GM20000 (cell line): ENCODE results near the gene MED12L.
A peak's percentile ranks its signal among the peaks of the same experiment; 100 is the strongest.

ENCODE experiments used
- DNase-seq: peaks from one replicate; pipeline ENCODE4 v3.0.0; 2012; ENCODE audit warnings: low spot score
- CTCF ChIP-seq: IDR thresholded peaks from 2 replicates; pipeline ENCODE4 v1.5.1; 2012; ENCODE audit warnings: mild to moderate bottlenecking, control low read depth; ENCODE audit errors: extremely low read depth, missing control alignments

The MED12L gene

GRCh38 chr3:151462991-151463390 lies 377.5 kb downstream of the MED12L start:
- no peak for DNase-seq
- no peak for TF ChIP-seq CTCF

- TF ChIP-seq CTCF = no peak
- no peak for DNase-seq
These were observed 381.6 kb downstream of the MED12L start for GRCh38 chr3:151467069-151467468.

GRCh38 chr3:151468284-151468917 lies 382.9 kb downstream of the MED12L start:
- peak; percentile 66 for DNase-seq

GRCh38 chr3:151476344-151477018 lies 391.0 kb downstream of the MED12L start:
- DNase-seq = no peak
- no peak for TF ChIP-seq CTCF

More at GRCh38 chr3:151468284-151468917, 382.9 kb downstream of the MED12L start:
- peak; percentile 80 for TF ChIP-seq CTCF

GRCh38 chr3:151477591-151478334 lies 392.3 kb downstream of the MED12L start:
- TF ChIP-seq CTCF = no peak
- no peak for DNase-seq

GRCh38 chr3:151478335-151478697 lies 392.9 kb downstream of the MED12L start:
- DNase-seq = no peak

More at GRCh38 chr3:151478335-151478697, 392.9 kb downstream of the MED12L start:
- no peak for TF ChIP-seq CTCF
